CD4-positive, alpha-beta T cell (primary cell): ENCODE measurements around the gene MARCHF3. TPM values are rescaled to one million over a fixed set of nuclear protein-coding genes. Genes with fewer than 3 reads are reported as not detected.

Experiments
- ATAC-seq: fragments of 200-7000 bp; cut with Tn5 transposase; one replicate; pipeline ENCODE4 v1.10.0; 2022; ENCODE audit warnings: mild to moderate bottlenecking; ENCODE audit not compliant: poor library complexity
- CTCF ChIA-PET: fragments of 350-600 bp; sonication (Branson Sonifier 250); formaldehyde crosslinking; loops from one replicate; lab custom pipeline; 2021; ENCODE audit warnings: antibody characterized with exemption, inconsistent platforms; lab: Charles Lee
- POLR2A ChIA-PET: fragments of 350-600 bp; sonication (Branson Sonifier 250); formaldehyde crosslinking; loops from one replicate; lab custom pipeline; 2021; ENCODE audit warnings: antibody characterized with exemption, inconsistent platforms; lab: Charles Lee
- DNase-seq, 14 experiments: peaks; one replicate each; pipeline ENCODE4 v3.0.0-alpha.2; 2013 to 2020; ENCODE audit warnings: mixed read lengths in 2 of 14
- H3K27ac ChIP-seq, 2 donors: one replicate each; pipeline versions ENCODE4 v1.5.1 to v1.7.0; 2013; ENCODE audit warnings: low read length in 2 of 2, low read depth in 1 of 2, mild to moderate bottlenecking in 1 of 2
- H3K27me3 ChIP-seq, 2 experiments: 1 replicate in 1 of 2; 2 replicates in 1 of 2; pipeline versions ENCODE4 v1.6.1 to v1.7.0; 2013; ENCODE audit warnings: low read length in 2 of 2, control low read depth in 1 of 2, mild to moderate bottlenecking in 1 of 2, moderate library complexity in 1 of 2; ENCODE audit not compliant: insufficient read depth in 2 of 2, control insufficient read depth in 1 of 2
- H3K36me3 ChIP-seq: one replicate; pipeline ENCODE4 v1.6.1; 2013; ENCODE audit warnings: low read length, control low read depth; ENCODE audit not compliant: insufficient read depth
- H3K4me1 ChIP-seq: one replicate; pipeline ENCODE4 v1.6.1; 2013; ENCODE audit warnings: low read length, control low read depth; ENCODE audit not compliant: insufficient read depth
- H3K4me3 ChIP-seq: one replicate; pipeline ENCODE4 v1.5.1; 2013; ENCODE audit warnings: mild to moderate bottlenecking, low read length, moderate library complexity
- H3K9me3 ChIP-seq, 2 experiments: 1 replicate in 1 of 2; 2 replicates in 1 of 2; pipeline versions ENCODE4 v1.6.1 to v1.7.0; 2013; ENCODE audit warnings: low read length in 2 of 2, mild to moderate bottlenecking in 2 of 2, control low read depth in 1 of 2, moderate library complexity in 1 of 2; ENCODE audit not compliant: control insufficient read depth in 1 of 2, insufficient read depth in 1 of 2
- H3K27ac Mint-ChIP-seq: one replicate; pipeline ENCODE4 v1.8.0; 2020; ENCODE audit warnings: mixed read lengths
- H3K27me3 Mint-ChIP-seq: one replicate; pipeline ENCODE4 v1.8.0; 2021; ENCODE audit warnings: mixed read lengths
- H3K36me3 Mint-ChIP-seq: one replicate; pipeline ENCODE4 v1.8.0; 2021; ENCODE audit warnings: low read depth, mixed read lengths
- H3K4me1 Mint-ChIP-seq: one replicate; pipeline ENCODE4 v1.8.0; 2021; ENCODE audit warnings: low read depth, mixed read lengths
- H3K4me3 Mint-ChIP-seq: one replicate; pipeline ENCODE4 v1.8.0; 2020; ENCODE audit warnings: mild to moderate bottlenecking, mixed read lengths
- H3K9me3 Mint-ChIP-seq: one replicate; pipeline ENCODE4 v1.8.0; 2020; ENCODE audit warnings: mixed read lengths
- intact Hi-C, 2 experiments: fragments of 100-400 bp; cut with DNase I in 1 of 2; cut with micrococcal nuclease in 1 of 2; formaldehyde crosslinking; loops; one replicate each; pipeline versions ENCODE4 v1.15.1 to v1.9.0; 2023 to 2025; cut with DNase I, micrococcal nuclease
- total RNA-seq, 174 experiments: library from RNA in 2 of 174; stranded (reverse) in 2 of 174; gene quantifications; one replicate each; pipeline ENCODE4 v1.2.3 and lab custom pipeline; 2021 to 2026
- TF ChIP-seq, protein P1 (sequence below): fragments of 200-600 bp; IDR thresholded peaks from one replicate; pipeline ENCODE4 v1.8.0; 2022; ENCODE audit warnings: antibody characterized with exemption, mild to moderate bottlenecking

The MARCHF3 gene
- total RNA-seq, 2 experiments from 2014 or later: 5.2 to 6.2 TPM

DNA sequence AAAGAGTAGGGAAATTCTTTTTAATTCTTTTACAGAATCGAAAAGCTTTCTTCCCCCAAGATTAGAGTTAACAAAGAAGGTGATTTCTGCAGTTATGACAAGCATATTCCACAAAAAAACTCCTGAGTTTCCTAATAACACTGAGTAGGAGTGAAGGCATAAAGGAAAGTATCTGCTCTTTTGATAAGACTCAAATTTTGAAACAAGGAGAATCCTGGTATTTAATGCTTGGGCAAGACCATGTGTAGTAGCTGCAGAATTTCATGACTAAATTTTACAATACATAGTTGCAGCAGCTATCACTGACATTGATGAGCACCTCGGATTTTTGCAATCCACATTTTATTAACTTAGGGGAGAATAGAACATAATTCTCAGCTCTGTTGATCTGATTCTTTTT is 92.6 kb downstream of the MARCHF3 start:
- ChIA-PET CTCF (no interaction called here), POLR2A (no interaction called here)
- H3K4me3 ChIP-seq: no peak overlapping the region
- intact Hi-C loops: no loop called here
- H3K27ac Mint-ChIP-seq: no peak overlapping the region
- H3K27ac ChIP-seq: no peak overlapping the region
- TF ChIP-seq, protein P1, sequence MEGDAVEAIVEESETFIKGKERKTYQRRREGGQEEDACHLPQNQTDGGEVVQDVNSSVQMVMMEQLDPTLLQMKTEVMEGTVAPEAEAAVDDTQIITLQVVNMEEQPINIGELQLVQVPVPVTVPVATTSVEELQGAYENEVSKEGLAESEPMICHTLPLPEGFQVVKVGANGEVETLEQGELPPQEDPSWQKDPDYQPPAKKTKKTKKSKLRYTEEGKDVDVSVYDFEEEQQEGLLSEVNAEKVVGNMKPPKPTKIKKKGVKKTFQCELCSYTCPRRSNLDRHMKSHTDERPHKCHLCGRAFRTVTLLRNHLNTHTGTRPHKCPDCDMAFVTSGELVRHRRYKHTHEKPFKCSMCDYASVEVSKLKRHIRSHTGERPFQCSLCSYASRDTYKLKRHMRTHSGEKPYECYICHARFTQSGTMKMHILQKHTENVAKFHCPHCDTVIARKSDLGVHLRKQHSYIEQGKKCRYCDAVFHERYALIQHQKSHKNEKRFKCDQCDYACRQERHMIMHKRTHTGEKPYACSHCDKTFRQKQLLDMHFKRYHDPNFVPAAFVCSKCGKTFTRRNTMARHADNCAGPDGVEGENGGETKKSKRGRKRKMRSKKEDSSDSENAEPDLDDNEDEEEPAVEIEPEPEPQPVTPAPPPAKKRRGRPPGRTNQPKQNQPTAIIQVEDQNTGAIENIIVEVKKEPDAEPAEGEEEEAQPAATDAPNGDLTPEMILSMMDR: no peak
- ATAC-seq (no peak), DNase-seq (no peak)
- H3K27me3 Mint-ChIP-seq: no peaks in the 10 kb centered on the region
- H3K4me3 Mint-ChIP-seq: no peak overlapping the region
- no peaks in the 10 kb centered on the region for H3K4me1 ChIP-seq
- H3K27me3 ChIP-seq: no peaks in the 10 kb centered on the region
- no peaks in the 10 kb centered on the region for H3K9me3 Mint-ChIP-seq
- no peaks in the 10 kb centered on the region for H3K9me3 ChIP-seq
- no peaks in the 10 kb centered on the region for H3K36me3 Mint-ChIP-seq
- H3K36me3 ChIP-seq: no peaks in the 10 kb centered on the region
- no peaks in the 10 kb centered on the region for H3K4me1 Mint-ChIP-seq

GRCh38 chr5:126936775-126937418 is 93.5 kb downstream of the MARCHF3 start:
- no peaks in the 10 kb centered on the region for H3K27me3 ChIP-seq
- DNase-seq (no peak), ATAC-seq (no peak)
- no peaks in the 10 kb centered on the region for H3K4me1 Mint-ChIP-seq
- POLR2A ChIA-PET: no interaction called here
- intact Hi-C loops: no loop called here
- H3K36me3 Mint-ChIP-seq: no peaks in the 10 kb centered on the region
- H3K27me3 Mint-ChIP-seq: no peaks in the 10 kb centered on the region
- no peak overlapping the region for H3K4me3 ChIP-seq
- H3K36me3 ChIP-seq: no peaks in the 10 kb centered on the region
- CTCF ChIA-PET: no interaction called here
- H3K9me3 ChIP-seq: no peaks in the 10 kb centered on the region
- TF ChIP-seq, protein P1: no peak
- H3K4me1 ChIP-seq: no peaks in the 10 kb centered on the region
- H3K4me3 Mint-ChIP-seq: no peak overlapping the region
- no peak overlapping the region for H3K27ac ChIP-seq
- no peaks in the 10 kb centered on the region for H3K9me3 Mint-ChIP-seq
- H3K27ac Mint-ChIP-seq: no peak overlapping the region

GRCh38 chr5:126931963-126932660 is 98.2 kb downstream of the MARCHF3 start:
- no peaks in the 10 kb centered on the region for H3K4me1 ChIP-seq
- H3K36me3 Mint-ChIP-seq: no peaks in the 10 kb centered on the region
- CTCF ChIA-PET: no interaction called here
- H3K27me3 ChIP-seq: no peaks in the 10 kb centered on the region
- ATAC-seq (no peak), DNase-seq (no peak)
- H3K4me3 ChIP-seq: no peak overlapping the region
- no peak overlapping the region for H3K27ac ChIP-seq
- no peaks in the 10 kb centered on the region for H3K4me1 Mint-ChIP-seq
- no peaks in the 10 kb centered on the region for H3K9me3 ChIP-seq
- intact Hi-C loops: no loop called here
- TF ChIP-seq, protein P1: no peak
- POLR2A ChIA-PET: interaction anchor here (1.4 kb wide), 1 partner anchor 20 kb away, joined by 4 read pairs; no protein-coding TSS in a partner anchor
- H3K36me3 ChIP-seq: no peaks in the 10 kb centered on the region
- H3K9me3 Mint-ChIP-seq: no peaks in the 10 kb centered on the region
- H3K27ac Mint-ChIP-seq: no peak overlapping the region
- H3K4me3 Mint-ChIP-seq: no peak overlapping the region
- H3K27me3 Mint-ChIP-seq: no peaks in the 10 kb centered on the region
